B cell (primary cell): Measurements from ENCODE around the gene GZMM. TPM values are rescaled to one million over a fixed set of nuclear protein-coding genes. Genes with fewer than 3 reads are reported as not detected.
A peak's percentile ranks its signal among the peaks of the same experiment; 100 is the strongest.

Experiments
- ATAC-seq: fragments of 200-7000 bp; cut with Tn5 transposase; one replicate; pipeline ENCODE4 v1.10.0; 2021; ENCODE audit warnings: low read depth, mild to moderate bottlenecking, moderate number of reproducible peaks, moderate library complexity
- CTCF ChIA-PET: fragments of 350-600 bp; sonication (Branson Sonifier 250); formaldehyde crosslinking; loops from one replicate; lab custom pipeline; 2021; ENCODE audit warnings: antibody characterized with exemption, inconsistent platforms; lab: Charles Lee
- POLR2A ChIA-PET: fragments of 350-600 bp; sonication (Branson Sonifier 250); formaldehyde crosslinking; loops from one replicate; lab custom pipeline; 2021; ENCODE audit warnings: antibody characterized with exemption; lab: Charles Lee
- DNase-seq: peaks from one replicate; pipeline ENCODE4 v3.0.0; 2013
- H2AFZ ChIP-seq: 2 replicates; pipeline ENCODE4 v1.6.1; 2012; ENCODE audit warnings: mild to moderate bottlenecking, low read depth, low read length; ENCODE audit not compliant: insufficient read depth, poor library complexity, severe bottlenecking
- H3K27ac ChIP-seq, 2 donors: 1 replicate in 1 of 2; 2 replicates in 1 of 2; pipeline ENCODE4 v1.5.1; 2012 to 2013; ENCODE audit warnings: low read length in 2 of 2, mild to moderate bottlenecking in 2 of 2, moderate library complexity in 1 of 2
- H3K27me3 ChIP-seq, 4 experiments: fragments of 200-600 bp in 1 of 4; sonication (generic) in 1 of 4; replicated peaks in 1 of 4; 1 replicate in 2 of 4; 2 replicates in 2 of 4; pipeline versions ENCODE4 v1.6.1 to v1.7.0; 2013 to 2016; ENCODE audit warnings: low read length in 3 of 4, mild to moderate bottlenecking in 2 of 4, mixed read lengths in 1 of 4, moderate library complexity in 1 of 4; ENCODE audit not compliant: insufficient read depth in 4 of 4, control insufficient read depth in 3 of 4; ENCODE audit errors: control extremely low read depth in 1 of 4
- H3K36me3 ChIP-seq, 2 experiments: replicated peaks in 1 of 2; 1 replicate in 1 of 2; 2 replicates in 1 of 2; pipeline versions ENCODE4 v1.6.1 to v1.7.1; 2013; ENCODE audit warnings: low read length in 1 of 2; ENCODE audit not compliant: insufficient read depth in 2 of 2, control insufficient read depth in 1 of 2; ENCODE audit errors: control extremely low read depth in 1 of 2, extremely low read depth in 1 of 2
- H3K4me1 ChIP-seq, 2 donors: fragments of 200-600 bp in 1 of 2; sonication (generic) in 1 of 2; 1 replicate in 1 of 2; 2 replicates in 1 of 2; pipeline versions ENCODE4 v1.5.1 to v1.6.1; 2013 to 2017; ENCODE audit warnings: low read length in 2 of 2; ENCODE audit not compliant: control insufficient read depth in 2 of 2, insufficient read depth in 2 of 2
- H3K4me2 ChIP-seq: replicated peaks from 2 replicates; pipeline ENCODE3; 2012; ENCODE audit warnings: mild to moderate bottlenecking, low read depth, low read length; ENCODE audit not compliant: poor library complexity, severe bottlenecking
- H3K4me3 ChIP-seq, 5 experiments: fragments of 200-600 bp in 1 of 5; sonication (generic) in 1 of 5; 1 replicate in 3 of 5; 2 replicates in 2 of 5; pipeline versions ENCODE4 v1.5.1 to v1.7.0; 2011 to 2016; ENCODE audit warnings: low read length in 4 of 5, mild to moderate bottlenecking in 4 of 5, low read depth in 2 of 5, control low read depth in 1 of 5, moderate library complexity in 1 of 5; ENCODE audit not compliant: insufficient read depth in 1 of 5; ENCODE audit errors: control extremely low read depth in 1 of 5, extremely low read depth in 1 of 5
- H3K79me2 ChIP-seq: fragments of 200-600 bp; sonication (generic); one replicate; pipeline ENCODE4 v1.6.0; 2016; ENCODE audit warnings: low read length; ENCODE audit not compliant: control insufficient read depth, insufficient read depth
- H3K9ac ChIP-seq: fragments of 200-600 bp; sonication (generic); 2 replicates; pipeline ENCODE4 v1.6.1; 2017; ENCODE audit warnings: mild to moderate bottlenecking, low read length, moderate library complexity
- H3K9me3 ChIP-seq, 3 donors: one replicate each; pipeline versions ENCODE4 v1.6.1 to v1.7.1; 2013; ENCODE audit warnings: low read length in 2 of 3; ENCODE audit not compliant: control insufficient read depth in 2 of 3, insufficient read depth in 1 of 3; ENCODE audit errors: control extremely low read depth in 1 of 3
- H4K20me1 ChIP-seq: 2 replicates; pipeline ENCODE4 v1.6.0; 2012; ENCODE audit warnings: mild to moderate bottlenecking, low read length; ENCODE audit not compliant: insufficient read depth, control insufficient read depth, poor library complexity, severe bottlenecking
- H3K27ac Mint-ChIP-seq: one replicate; pipeline ENCODE4 v1.8.0; 2021; ENCODE audit warnings: mixed read lengths
- H3K27me3 Mint-ChIP-seq: one replicate; pipeline ENCODE4 v1.8.0; 2021; ENCODE audit warnings: mixed read lengths
- H3K4me1 Mint-ChIP-seq: one replicate; pipeline ENCODE4 v1.8.0; 2021; ENCODE audit warnings: mixed read lengths
- H3K4me3 Mint-ChIP-seq: one replicate; pipeline ENCODE4 v1.8.0; 2021; ENCODE audit warnings: mixed read lengths
- H3K9me3 Mint-ChIP-seq: one replicate; pipeline ENCODE4 v1.8.0; 2022; ENCODE audit warnings: mixed read lengths; ENCODE audit not compliant: insufficient read depth
- EZH2 ChIP-seq: IDR thresholded peaks from 2 replicates; pipeline ENCODE4 v1.6.1; 2012; ENCODE audit warnings: borderline replicate concordance, low read depth, mild to moderate bottlenecking, moderate library complexity, low read length; ENCODE audit not compliant: insufficient read depth, poor library complexity, severe bottlenecking
- WGBS: methylation state at CpG from one replicate; pipeline ENCODE4 v1.1.5; 2013; ENCODE audit warnings: missing lambda C conversion rate; ENCODE audit not compliant: insufficient coverage; 5-methylcytosine and 5-hydroxymethylcytosine counted together
- intact Hi-C: fragments of 100-400 bp; cut with micrococcal nuclease; formaldehyde crosslinking; loops from one replicate; pipeline ENCODE4 v1.10.0; 2022
- polyA plus RNA-seq: library from polyadenylated mRNA; depleted of rRNA; stranded (reverse); fragments of >200 nt; gene quantifications from 2 replicates; pipeline ENCODE4 v1.2.3, GENCODE V29; 2012
- total RNA-seq, 2 donors: library from RNA; stranded (reverse); fragments of 120-200 nt in 1 of 2; gene quantifications; 1 replicate in 1 of 2; 2 replicates in 1 of 2; pipeline versions ENCODE4 v1.2.3 to v1.2.4, GENCODE V29; 2013 to 2022
- TF ChIP-seq, protein P1 (sequence below): fragments of 200-600 bp; IDR thresholded peaks from one replicate; pipeline ENCODE4 v1.8.0; 2022; ENCODE audit warnings: antibody characterized with exemption, mild to moderate bottlenecking

GZMM gene
- total and polyA plus RNA-seq, 2 donors (not counting 1 experiment from before 2014, with no cell fraction given): 2.1 TPM; not detected in 1

DNA sequence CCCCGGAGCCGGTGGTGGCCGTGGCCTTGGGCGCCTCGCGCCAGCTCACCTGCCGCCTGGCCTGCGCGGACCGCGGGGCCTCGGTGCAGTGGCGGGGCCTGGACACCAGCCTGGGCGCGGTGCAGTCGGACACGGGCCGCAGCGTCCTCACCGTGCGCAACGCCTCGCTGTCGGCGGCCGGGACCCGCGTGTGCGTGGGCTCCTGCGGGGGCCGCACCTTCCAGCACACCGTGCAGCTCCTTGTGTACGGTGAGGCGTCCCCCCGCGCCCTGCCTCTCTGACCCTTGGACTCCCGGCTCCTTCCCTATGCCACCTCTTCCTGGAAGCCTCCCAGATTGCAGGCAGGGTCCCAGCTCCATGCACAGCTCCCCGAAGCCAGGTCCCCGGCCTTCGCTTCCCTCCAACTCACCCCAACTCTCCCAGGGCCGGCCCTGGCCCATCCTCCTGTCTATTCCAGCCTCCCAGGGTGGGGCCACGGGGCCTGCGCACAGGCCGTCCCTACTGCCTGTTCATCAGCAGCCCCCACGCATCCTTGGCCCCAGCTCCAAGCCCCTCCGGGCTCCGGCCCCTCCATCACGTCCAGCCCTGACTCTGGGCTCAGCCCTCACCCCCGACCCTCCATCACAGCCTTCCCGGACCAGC, 45.9 kb upstream of the GZMM start:
- no peak overlapping the region for H3K27ac Mint-ChIP-seq
- H3K4me1 ChIP-seq: peaks cover 16 to 22% of the 10 kb centered on the region in 2 donors
- POLR2A ChIA-PET: no interaction called here
- intact Hi-C loops: no loop called here
- CTCF ChIA-PET: interaction anchor here (0.8 to 1.6 kb wide), 2 partner anchors 9 to 13 kb away, joined by 3 to 5 read pairs; no protein-coding TSS in a partner anchor
- peaks cover 10% of the 10 kb centered on the region for H3K4me1 Mint-ChIP-seq
- no peak overlapping the region for H2AFZ ChIP-seq
- H3K4me3 Mint-ChIP-seq: no peak overlapping the region
- H3K36me3 ChIP-seq: no peaks in the 10 kb centered on the region
- peaks cover 0 to 46% (median 14%) of the 10 kb centered on the region in 4 experiments for H3K27me3 ChIP-seq
- no peak for TF ChIP-seq EZH2
- TF ChIP-seq, protein P1, sequence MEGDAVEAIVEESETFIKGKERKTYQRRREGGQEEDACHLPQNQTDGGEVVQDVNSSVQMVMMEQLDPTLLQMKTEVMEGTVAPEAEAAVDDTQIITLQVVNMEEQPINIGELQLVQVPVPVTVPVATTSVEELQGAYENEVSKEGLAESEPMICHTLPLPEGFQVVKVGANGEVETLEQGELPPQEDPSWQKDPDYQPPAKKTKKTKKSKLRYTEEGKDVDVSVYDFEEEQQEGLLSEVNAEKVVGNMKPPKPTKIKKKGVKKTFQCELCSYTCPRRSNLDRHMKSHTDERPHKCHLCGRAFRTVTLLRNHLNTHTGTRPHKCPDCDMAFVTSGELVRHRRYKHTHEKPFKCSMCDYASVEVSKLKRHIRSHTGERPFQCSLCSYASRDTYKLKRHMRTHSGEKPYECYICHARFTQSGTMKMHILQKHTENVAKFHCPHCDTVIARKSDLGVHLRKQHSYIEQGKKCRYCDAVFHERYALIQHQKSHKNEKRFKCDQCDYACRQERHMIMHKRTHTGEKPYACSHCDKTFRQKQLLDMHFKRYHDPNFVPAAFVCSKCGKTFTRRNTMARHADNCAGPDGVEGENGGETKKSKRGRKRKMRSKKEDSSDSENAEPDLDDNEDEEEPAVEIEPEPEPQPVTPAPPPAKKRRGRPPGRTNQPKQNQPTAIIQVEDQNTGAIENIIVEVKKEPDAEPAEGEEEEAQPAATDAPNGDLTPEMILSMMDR: no peak
- H3K4me3 ChIP-seq: no peak overlapping the region
- DNase-seq (no peak), ATAC-seq (peak; percentile 19)
- no peak overlapping the region for H3K27ac ChIP-seq
- H3K4me2 ChIP-seq: peak overlapping the region; percentile 50
- H3K27me3 Mint-ChIP-seq: peaks cover 12% of the 10 kb centered on the region
- WGBS: 8% methylated on average over 50 of the region's 50 CpGs
- H3K9me3 ChIP-seq: peaks cover 0 to 35% (median 0%) of the 10 kb centered on the region in 3 donors
- H3K79me2 ChIP-seq: no peaks in the 10 kb centered on the region
- no peak overlapping the region for H3K9ac ChIP-seq
- H3K9me3 Mint-ChIP-seq: peaks cover 2% of the 10 kb centered on the region
- H4K20me1 ChIP-seq: no peaks in the 10 kb centered on the region

DNA sequence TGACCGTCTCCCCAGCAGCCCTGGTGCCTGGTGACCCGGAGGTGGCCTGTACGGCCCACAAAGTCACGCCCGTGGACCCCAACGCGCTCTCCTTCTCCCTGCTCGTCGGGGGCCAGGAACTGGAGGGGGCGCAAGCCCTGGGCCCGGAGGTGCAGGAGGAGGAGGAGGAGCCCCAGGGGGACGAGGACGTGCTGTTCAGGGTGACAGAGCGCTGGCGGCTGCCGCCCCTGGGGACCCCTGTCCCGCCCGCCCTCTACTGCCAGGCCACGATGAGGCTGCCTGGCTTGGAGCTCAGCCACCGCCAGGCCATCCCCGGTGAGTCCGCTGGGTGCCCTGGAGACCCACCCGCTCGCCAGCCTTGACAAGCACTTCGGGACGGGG, 45.4 kb upstream of the GZMM start:
- intact Hi-C loops: no loop called here

More for the DNA sequence above, 45.4 kb upstream of the GZMM start:
- POLR2A ChIA-PET: no interaction called here
- H3K9me3 Mint-ChIP-seq: peaks cover 2% of the 10 kb centered on the region
- H3K27me3 Mint-ChIP-seq: peaks cover 12% of the 10 kb centered on the region
- 10% methylated on average over 25 of the region's 26 CpGs for WGBS
- H3K4me1 Mint-ChIP-seq: peaks cover 10% of the 10 kb centered on the region
- ATAC-seq (no peak), DNase-seq (no peak)
- CTCF ChIA-PET: interaction anchor here (0.8 to 1.6 kb wide), 2 partner anchors 10 to 12 kb away, joined by 3 to 5 read pairs; no protein-coding TSS in a partner anchor
- Histone ChIP-seq H3K4me3 (no peak overlapping the region), H3K4me2 (peak overlapping the region; percentile 50), H3K36me3 (no peaks in the 10 kb centered on the region), H3K27ac (no peak overlapping the region), H3K9ac (no peak overlapping the region), H4K20me1 (no peaks in the 10 kb centered on the region), H3K4me1 (peaks cover 16 to 22% of the 10 kb centered on the region in 2 donors), H3K9me3 (peaks cover 0 to 35% (median 0%) of the 10 kb centered on the region in 3 donors), H3K27me3 (peaks cover 0 to 46% (median 14%) of the 10 kb centered on the region in 4 experiments), H3K79me2 (no peaks in the 10 kb centered on the region), H2AFZ (no peak overlapping the region)
- no peak for TF ChIP-seq EZH2
- TF ChIP-seq, protein P1: no peak
- no peak overlapping the region for H3K27ac Mint-ChIP-seq
- H3K4me3 Mint-ChIP-seq: no peak overlapping the region
